DND-41 (cell line): ENCODE measurements around the gene LRRC38.

Source experiments
- ATAC-seq: fragments of 200-7000 bp; cut with Tn5 transposase; 3 replicates; pipeline ENCODE4 v1.9.1; 2021; ENCODE audit warnings: low read depth; ENCODE audit not compliant: insufficient read depth
- DNase-seq: peaks from one replicate; pipeline ENCODE4 v3.0.0-alpha.2; 2020
- H2AFZ ChIP-seq: 2 replicates; pipeline ENCODE4 v1.6.0; 2012; ENCODE audit warnings: low read depth, low read length
- H3K27ac ChIP-seq: 2 replicates; pipeline ENCODE4 v1.5.1; 2012; ENCODE audit warnings: low read length, inconsistent platforms
- H3K27me3 ChIP-seq: fragments of 200-600 bp; sonication (generic); 2 replicates; pipeline ENCODE4 v1.6.0; 2012; ENCODE audit warnings: low read length, mild to moderate bottlenecking, inconsistent platforms; ENCODE audit not compliant: insufficient read depth, poor library complexity
- H3K36me3 ChIP-seq: 2 replicates; pipeline ENCODE4 v1.5.1; 2012; ENCODE audit warnings: low read length, inconsistent platforms; ENCODE audit not compliant: insufficient read depth
- H3K4me1 ChIP-seq: 2 replicates; pipeline ENCODE4 v1.5.1; 2012; ENCODE audit warnings: mild to moderate bottlenecking, low read length; ENCODE audit not compliant: insufficient read depth
- H3K4me2 ChIP-seq: 2 replicates; pipeline ENCODE4 v1.6.0; 2012; ENCODE audit warnings: mild to moderate bottlenecking, moderate library complexity, low read length, inconsistent platforms; ENCODE audit not compliant: insufficient read depth
- H3K4me3 ChIP-seq, 2 experiments: fragments of 200-600 bp in 1 of 2; shearing (Covaris generic) in 1 of 2; 2 replicates each; pipeline ENCODE4 v1.5.1; 2012 to 2016; ENCODE audit warnings: inconsistent platforms in 2 of 2, low read length in 2 of 2, mild to moderate bottlenecking in 2 of 2, low read depth in 1 of 2, moderate library complexity in 1 of 2
- H3K79me2 ChIP-seq: 2 replicates; pipeline ENCODE4 v1.6.0; 2012; ENCODE audit warnings: low read length, inconsistent platforms; ENCODE audit not compliant: insufficient read depth
- H3K9ac ChIP-seq: 2 replicates; pipeline ENCODE4 v1.6.0; 2012; ENCODE audit warnings: low read depth, mild to moderate bottlenecking, inconsistent platforms, low read length, moderate library complexity
- H3K9me3 ChIP-seq: 2 replicates; pipeline ENCODE4 v1.5.1; 2012; ENCODE audit warnings: low read length, moderate library complexity, mild to moderate bottlenecking, inconsistent platforms; ENCODE audit not compliant: insufficient read depth, severe bottlenecking
- H4K20me1 ChIP-seq: 2 replicates; pipeline ENCODE4 v1.6.0; 2012; ENCODE audit warnings: low read length; ENCODE audit not compliant: insufficient read depth
- EZH2 ChIP-seq: IDR thresholded peaks from 3 replicates; pipeline ENCODE4 v1.6.1; 2012; ENCODE audit warnings: borderline replicate concordance, low read depth, mild to moderate bottlenecking, moderate library complexity, low read length, inconsistent platforms; ENCODE audit not compliant: severe bottlenecking
- TF ChIP-seq, protein P1 (sequence below): IDR thresholded peaks from 2 replicates; pipeline ENCODE4 v1.5.1; 2012; ENCODE audit warnings: borderline replicate concordance, low read length, moderate library complexity, mild to moderate bottlenecking; ENCODE audit not compliant: poor library complexity, severe bottlenecking; ENCODE audit errors: extremely low read depth

Gene LRRC38

DNA sequence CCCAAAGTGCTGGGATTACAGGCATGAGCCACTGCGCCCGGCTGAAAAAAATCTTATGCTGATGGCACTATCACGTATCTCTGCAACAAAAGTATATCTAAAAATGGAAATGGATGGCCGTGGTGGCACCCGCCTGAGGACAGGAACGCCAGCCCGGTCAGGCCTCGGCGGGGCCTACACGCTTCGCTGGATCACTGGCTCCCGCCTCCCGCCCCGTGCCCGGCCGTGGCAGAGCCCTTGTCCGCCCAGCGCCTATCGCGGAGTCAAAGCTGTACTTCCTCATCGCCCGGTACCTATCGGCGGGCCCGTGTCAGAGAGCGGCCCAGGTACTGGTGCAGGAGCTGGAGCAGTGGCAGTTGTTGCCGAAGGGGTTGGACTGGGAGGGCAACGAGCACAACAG lies 41.0 kb upstream of the LRRC38 start:
- DNase-seq (no peak), ATAC-seq (no peak)
- no peaks in the 10 kb centered on the region for H3K9me3 ChIP-seq
- H3K36me3 ChIP-seq: no peaks in the 10 kb centered on the region
- H3K27ac ChIP-seq: no peak overlapping the region
- H2AFZ ChIP-seq: no peak overlapping the region
- no peaks in the 10 kb centered on the region for H4K20me1 ChIP-seq
- no peaks in the 10 kb centered on the region for H3K79me2 ChIP-seq
- H3K4me1 ChIP-seq: no peaks in the 10 kb centered on the region
- no peak overlapping the region for H3K9ac ChIP-seq
- H3K27me3 ChIP-seq: no peaks in the 10 kb centered on the region
- no peak overlapping the region for H3K4me3 ChIP-seq
- no peak overlapping the region for H3K4me2 ChIP-seq
- TF ChIP-seq, protein P1, sequence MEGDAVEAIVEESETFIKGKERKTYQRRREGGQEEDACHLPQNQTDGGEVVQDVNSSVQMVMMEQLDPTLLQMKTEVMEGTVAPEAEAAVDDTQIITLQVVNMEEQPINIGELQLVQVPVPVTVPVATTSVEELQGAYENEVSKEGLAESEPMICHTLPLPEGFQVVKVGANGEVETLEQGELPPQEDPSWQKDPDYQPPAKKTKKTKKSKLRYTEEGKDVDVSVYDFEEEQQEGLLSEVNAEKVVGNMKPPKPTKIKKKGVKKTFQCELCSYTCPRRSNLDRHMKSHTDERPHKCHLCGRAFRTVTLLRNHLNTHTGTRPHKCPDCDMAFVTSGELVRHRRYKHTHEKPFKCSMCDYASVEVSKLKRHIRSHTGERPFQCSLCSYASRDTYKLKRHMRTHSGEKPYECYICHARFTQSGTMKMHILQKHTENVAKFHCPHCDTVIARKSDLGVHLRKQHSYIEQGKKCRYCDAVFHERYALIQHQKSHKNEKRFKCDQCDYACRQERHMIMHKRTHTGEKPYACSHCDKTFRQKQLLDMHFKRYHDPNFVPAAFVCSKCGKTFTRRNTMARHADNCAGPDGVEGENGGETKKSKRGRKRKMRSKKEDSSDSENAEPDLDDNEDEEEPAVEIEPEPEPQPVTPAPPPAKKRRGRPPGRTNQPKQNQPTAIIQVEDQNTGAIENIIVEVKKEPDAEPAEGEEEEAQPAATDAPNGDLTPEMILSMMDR: no peak
- no peak for TF ChIP-seq EZH2

DNA sequence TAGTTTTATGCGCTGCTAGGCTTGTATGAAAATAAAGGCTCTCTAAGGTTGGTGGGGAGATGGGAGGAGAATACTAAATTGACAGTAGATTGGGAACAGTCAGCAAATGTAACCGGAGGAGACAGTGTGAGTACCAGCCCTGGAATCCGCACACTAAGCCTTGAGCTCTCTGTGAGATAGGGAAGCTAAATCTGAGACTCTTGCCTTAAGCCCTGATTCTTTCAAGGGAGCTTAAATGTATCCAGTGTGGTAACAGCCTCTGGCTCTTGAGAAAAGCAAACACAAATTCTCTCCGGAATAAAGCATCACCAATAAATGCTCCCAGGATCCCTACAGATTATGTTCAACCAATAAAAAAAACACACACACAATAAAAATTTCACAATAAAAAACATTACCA lies 36.9 kb upstream of the LRRC38 start:
- no peak for ATAC-seq
- H3K9ac ChIP-seq: no peak overlapping the region
- H3K4me3 ChIP-seq: no peak overlapping the region
- no peaks in the 10 kb centered on the region for H3K4me1 ChIP-seq
- no peak overlapping the region for H2AFZ ChIP-seq
- DNase-seq: no peak
- no peaks in the 10 kb centered on the region for H4K20me1 ChIP-seq
- H3K27ac ChIP-seq: no peak overlapping the region
- H3K79me2 ChIP-seq: no peaks in the 10 kb centered on the region
- H3K9me3 ChIP-seq: no peaks in the 10 kb centered on the region
- H3K27me3 ChIP-seq: no peaks in the 10 kb centered on the region
- TF ChIP-seq EZH2: no peak
- TF ChIP-seq, protein P1: no peak
- no peaks in the 10 kb centered on the region for H3K36me3 ChIP-seq
- H3K4me2 ChIP-seq: no peak overlapping the region

DNA sequence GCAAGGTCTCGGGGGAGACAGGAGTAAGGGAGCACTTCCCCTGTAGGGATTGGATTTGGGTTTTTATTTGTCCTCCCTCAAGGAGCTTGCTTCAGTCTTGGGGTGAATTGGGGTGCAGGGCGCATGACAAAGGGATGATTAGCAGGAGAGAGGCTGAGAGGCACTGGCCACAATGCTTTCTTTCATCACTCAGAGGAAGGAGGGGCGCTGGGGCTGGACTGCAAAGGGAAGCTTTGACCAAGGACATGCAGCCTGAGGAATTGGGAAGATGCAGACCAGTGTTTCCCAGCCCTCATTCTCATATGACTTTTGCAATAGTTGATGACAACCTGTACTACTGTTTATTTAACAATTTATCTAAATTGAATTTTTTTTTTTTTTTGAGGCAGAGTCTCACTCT lies 35.7 kb upstream of the LRRC38 start:
- H3K4me2 ChIP-seq: no peak overlapping the region
- no peak overlapping the region for H3K27ac ChIP-seq
- no peaks in the 10 kb centered on the region for H3K27me3 ChIP-seq
- no peak overlapping the region for H2AFZ ChIP-seq
- no peak overlapping the region for H3K4me3 ChIP-seq
- H3K9me3 ChIP-seq: no peaks in the 10 kb centered on the region
- no peaks in the 10 kb centered on the region for H4K20me1 ChIP-seq
- H3K4me1 ChIP-seq: no peaks in the 10 kb centered on the region
- H3K79me2 ChIP-seq: no peaks in the 10 kb centered on the region
- no peak for ATAC-seq
- H3K9ac ChIP-seq: no peak overlapping the region
- no peaks in the 10 kb centered on the region for H3K36me3 ChIP-seq
- TF ChIP-seq, protein P1: no peak
- TF ChIP-seq EZH2: no peak
- DNase-seq: no peak

DNA sequence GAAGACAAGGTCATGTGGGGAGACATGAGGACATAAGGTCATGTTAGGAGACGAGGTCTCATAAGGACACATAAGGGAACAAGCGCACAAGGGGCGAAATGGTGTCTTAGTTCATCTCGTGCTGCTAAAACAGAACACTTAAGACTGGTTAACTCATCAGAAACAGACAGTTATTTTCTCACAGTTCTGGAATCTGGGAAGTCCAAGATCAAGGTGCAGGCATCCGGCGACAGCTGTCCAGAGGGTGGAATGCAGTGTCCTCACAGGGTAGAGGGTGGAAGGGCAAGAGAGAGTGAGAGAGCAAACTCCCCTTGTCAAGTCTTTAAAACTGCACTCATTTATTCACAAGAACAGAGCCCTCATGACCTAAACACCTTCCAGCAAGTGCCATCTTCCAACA lies 35.2 kb upstream of the LRRC38 start:
- H2AFZ ChIP-seq: no peak overlapping the region
- TF ChIP-seq, protein P1: no peak
- no peak for TF ChIP-seq EZH2
- no peak for ATAC-seq

More for the DNA sequence above, 35.2 kb upstream of the LRRC38 start:
- Histone ChIP-seq H3K4me1 (no peaks in the 10 kb centered on the region), H3K27me3 (no peaks in the 10 kb centered on the region), H4K20me1 (no peaks in the 10 kb centered on the region), H3K36me3 (no peaks in the 10 kb centered on the region), H3K27ac (no peak overlapping the region), H3K4me2 (no peak overlapping the region), H3K79me2 (no peaks in the 10 kb centered on the region), H3K9me3 (no peaks in the 10 kb centered on the region), H3K4me3 (no peak overlapping the region), H3K9ac (no peak overlapping the region)
- DNase-seq: no peak
